DOHH2 (cell line): ENCODE results near the gene PGBD5.

Source experiments
- CTCF ChIP-seq: fragments of 200-600 bp; sonication (generic); IDR thresholded peaks from one replicate; pipeline ENCODE4 v1.5.1; 2014; ENCODE audit warnings: antibody characterized with exemption, mild to moderate bottlenecking, low read depth, low read length; ENCODE audit not compliant: poor library complexity, severe bottlenecking
- EZH2phosphoT487 ChIP-seq: fragments of 200-600 bp; sonication (generic); IDR thresholded peaks from 2 replicates; pipeline ENCODE4 v1.6.1; 2017; ENCODE audit warnings: borderline replicate concordance, mild to moderate bottlenecking, antibody characterized with exemption, low read length, moderate library complexity, mixed read lengths

- TF ChIP-seq EZH2phosphoT487: no peak
- no peak for TF ChIP-seq CTCF
Measured at GRCh38 chr1:230281556-230281955, 144.6 kb downstream of the PGBD5 start.
